ENCODE measurements around the gene RXRA. TPM values are rescaled to one million over a fixed set of nuclear protein-coding genes. Genes with fewer than 3 reads are reported as not detected.

The RXRA gene
- polyA plus RNA-seq, 1 donor from 2014 or later, result 2.7 TPM

- Histone ChIP-seq H3K4me3 (ENCODE audit: low read length) (no peak overlapping the region), H3K9me3 (ENCODE audit: low read length) (no peaks in the 10 kb centered on the region), H3K4me2 (ENCODE audit: low read length) (no peak overlapping the region), H3K79me2 (replicated peaks; ENCODE audit: insufficient read depth, low read length) (no peaks in the 10 kb centered on the region), H3K27me3 (ENCODE audit: insufficient read depth, low read depth, low read length) (no peaks in the 10 kb centered on the region), H3F3A (ENCODE audit: insufficient read depth, low read length, poor library complexity, severe bottlenecking) (no peaks in the 10 kb centered on the region), H3K27ac (ENCODE audit: low read length) (no peak overlapping the region), H3K9ac (ENCODE audit: low read length) (no peak overlapping the region), H4K20me1 (ENCODE audit: insufficient read depth) (no peaks in the 10 kb centered on the region), H2AFZ (ENCODE audit: low read depth, low read length) (no peak overlapping the region), H3K9me2 (ENCODE audit: insufficient read depth, low read length) (no peaks in the 10 kb centered on the region), H3K36me3 (ENCODE audit: insufficient read depth, low read length) (no peaks in the 10 kb centered on the region)
- TF ChIP-seq POLR2AphosphoS5 (IDR thresholded peaks at IDR 0.05) (no peak), TAF1 (IDR thresholded peaks at IDR 0.05; ENCODE audit: low read depth) (no peak), EZH2 (IDR thresholded peaks at IDR 0.05; ENCODE audit: borderline replicate concordance, insufficient read depth, low read length, poor library complexity, severe bottlenecking) (no peak), MXI1 (conservative IDR thresholded peaks at IDR 0.05; ENCODE audit: poor library complexity, severe bottlenecking) (no peak)
Observed at GRCh38 chr9:134318481-134318891, 7.8 kb upstream of the RXRA start.

DNA sequence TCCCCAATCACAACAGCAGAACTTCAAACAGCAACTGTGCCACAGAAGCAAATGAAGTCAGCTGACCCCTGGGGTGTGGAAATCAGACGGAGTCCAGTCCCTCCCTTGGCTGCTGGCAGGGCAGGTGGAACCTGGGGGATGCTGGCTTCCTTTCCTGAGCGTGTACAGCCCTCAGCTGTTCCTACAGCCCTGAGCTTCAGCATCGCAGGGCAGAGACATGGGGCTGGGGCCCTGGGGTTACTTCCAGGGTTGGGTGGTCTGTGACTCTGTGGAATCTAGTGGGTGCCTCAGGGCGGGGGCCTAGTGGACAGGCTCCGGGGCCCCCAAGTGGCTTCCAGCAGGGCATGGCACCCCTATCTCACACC, 7.3 kb upstream of the RXRA start:
- no peaks in the 10 kb centered on the region for H4K20me1 ChIP-seq (ENCODE audit: insufficient read depth)
- H3K9ac ChIP-seq (ENCODE audit: low read length), result no peak overlapping the region
- no peaks in the 10 kb centered on the region for H3K27me3 ChIP-seq (ENCODE audit: insufficient read depth, low read depth, low read length)
- H3K79me2 ChIP-seq (replicated peaks; ENCODE audit: insufficient read depth, low read length), result no peaks in the 10 kb centered on the region
- H2AFZ ChIP-seq (ENCODE audit: low read depth, low read length), result no peak overlapping the region
- H3K27ac ChIP-seq (ENCODE audit: low read length), result no peak overlapping the region
- no peaks in the 10 kb centered on the region for H3K36me3 ChIP-seq (ENCODE audit: insufficient read depth, low read length)
- H3K9me3 ChIP-seq (ENCODE audit: low read length), result no peaks in the 10 kb centered on the region
- no peaks in the 10 kb centered on the region for H3F3A ChIP-seq (ENCODE audit: insufficient read depth, low read length, poor library complexity, severe bottlenecking)
- no peak overlapping the region for H3K4me2 ChIP-seq (ENCODE audit: low read length)
- no peak overlapping the region for H3K4me3 ChIP-seq (ENCODE audit: low read length)
- TF ChIP-seq RAD21 (conservative IDR thresholded peaks at IDR 0.05) (no peak), EZH2 (IDR thresholded peaks at IDR 0.05; ENCODE audit: borderline replicate concordance, insufficient read depth, low read length, poor library complexity, severe bottlenecking) (no peak), MXI1 (conservative IDR thresholded peaks at IDR 0.05; ENCODE audit: poor library complexity, severe bottlenecking) (no peak), SMC3 (conservative IDR thresholded peaks at IDR 0.05; ENCODE audit: poor library complexity) (no peak), EP300 (conservative IDR thresholded peaks at IDR 0.05; ENCODE audit: poor library complexity, severe bottlenecking) (no peak), POLR2AphosphoS5 (IDR thresholded peaks at IDR 0.05) (no peak), TAF1 (IDR thresholded peaks at IDR 0.05; ENCODE audit: low read depth) (no peak), REST (IDR thresholded peaks at IDR 0.05; ENCODE audit: borderline replicate concordance) (no peak)
- TF ChIP-seq, protein P1, sequence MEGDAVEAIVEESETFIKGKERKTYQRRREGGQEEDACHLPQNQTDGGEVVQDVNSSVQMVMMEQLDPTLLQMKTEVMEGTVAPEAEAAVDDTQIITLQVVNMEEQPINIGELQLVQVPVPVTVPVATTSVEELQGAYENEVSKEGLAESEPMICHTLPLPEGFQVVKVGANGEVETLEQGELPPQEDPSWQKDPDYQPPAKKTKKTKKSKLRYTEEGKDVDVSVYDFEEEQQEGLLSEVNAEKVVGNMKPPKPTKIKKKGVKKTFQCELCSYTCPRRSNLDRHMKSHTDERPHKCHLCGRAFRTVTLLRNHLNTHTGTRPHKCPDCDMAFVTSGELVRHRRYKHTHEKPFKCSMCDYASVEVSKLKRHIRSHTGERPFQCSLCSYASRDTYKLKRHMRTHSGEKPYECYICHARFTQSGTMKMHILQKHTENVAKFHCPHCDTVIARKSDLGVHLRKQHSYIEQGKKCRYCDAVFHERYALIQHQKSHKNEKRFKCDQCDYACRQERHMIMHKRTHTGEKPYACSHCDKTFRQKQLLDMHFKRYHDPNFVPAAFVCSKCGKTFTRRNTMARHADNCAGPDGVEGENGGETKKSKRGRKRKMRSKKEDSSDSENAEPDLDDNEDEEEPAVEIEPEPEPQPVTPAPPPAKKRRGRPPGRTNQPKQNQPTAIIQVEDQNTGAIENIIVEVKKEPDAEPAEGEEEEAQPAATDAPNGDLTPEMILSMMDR (IDR thresholded peaks at IDR 0.05; ENCODE audit: poor library complexity, severe bottlenecking), result no peak
- H3K9me2 ChIP-seq (ENCODE audit: insufficient read depth, low read length), result no peaks in the 10 kb centered on the region
